ENCODE data around the gene TAMM41. TPM values are rescaled to one million over a fixed set of nuclear protein-coding genes. Genes with fewer than 3 reads are reported as not detected.
A peak's percentile ranks its signal among the peaks of the same experiment; 100 is the strongest.
"Not testable (repeated sequence)": the region's sequence is repeated elsewhere in the genome, so short reads cannot be mapped to it uniquely, and the experiment has no call there.

The TAMM41 gene
- total RNA-seq (25.7 TPM), polyA plus RNA-seq (10 to 100 TPM; 24.4 to 32.0 (median 26.0) TPM)

DNA sequence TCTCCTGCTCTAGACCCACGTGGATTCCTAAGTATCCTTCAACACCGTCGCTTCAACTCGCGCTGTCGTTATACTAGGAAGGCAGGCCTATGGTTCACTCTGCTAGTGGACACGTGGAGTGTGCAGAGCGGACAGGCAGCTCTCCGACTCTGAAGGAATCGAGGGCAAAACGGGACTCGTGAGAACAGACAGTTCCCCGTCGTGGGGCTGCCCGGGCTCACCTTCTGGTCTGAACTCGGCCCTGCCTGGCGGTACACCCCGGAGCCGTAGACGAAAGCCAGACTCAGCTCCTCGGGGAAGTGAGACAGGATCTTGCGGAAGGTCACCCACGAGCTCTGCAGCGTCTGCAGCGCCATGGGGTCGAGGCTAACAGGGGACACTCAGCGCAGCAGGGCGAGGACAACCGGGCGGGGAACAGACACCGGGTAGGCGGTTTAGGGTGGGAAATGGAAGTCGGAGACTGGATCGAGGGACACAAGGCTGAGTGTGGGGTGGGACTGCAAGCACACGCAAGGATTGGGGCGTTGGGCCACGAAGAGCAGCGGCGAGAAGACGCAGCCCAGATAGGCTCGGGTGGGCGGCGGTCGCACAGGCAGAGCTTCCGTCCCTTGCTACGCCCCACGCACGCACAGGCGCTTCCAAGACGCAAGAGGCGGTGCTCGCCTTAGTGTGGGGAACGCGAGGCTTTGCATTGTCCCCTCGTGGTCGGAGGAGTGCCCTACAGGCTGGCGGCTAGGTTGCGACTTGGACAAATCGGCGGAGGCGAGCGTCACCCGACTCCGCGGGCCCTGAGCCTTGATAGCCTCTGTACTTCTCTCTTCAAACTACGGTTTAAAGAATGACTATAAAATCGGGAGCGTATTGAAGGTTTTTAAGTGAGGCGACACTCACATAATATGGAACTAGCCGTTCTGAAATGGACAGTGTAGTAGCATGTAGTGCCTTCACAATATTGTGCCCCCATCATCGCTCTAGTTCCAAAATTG lies at the start of gene TAMM41:
Gene TAMM41, minus strand, starts transcription at position 605 of the 986 bp plus-strand sequence. Its CDS starts 249 bp downstream, at position 356.
- no peaks in the 10 kb centered on the region for H3K27me3 ChIP-seq (ENCODE audit: control insufficient read depth, insufficient read depth, low read length)
- peak within 1 kb of the TSS; percentile 95 for H3K4me3 ChIP-seq (ENCODE audit: low read depth, low read length)
- no peaks in the 10 kb centered on the region for H3K9me3 Mint-ChIP-seq
- H3K27ac ChIP-seq (ENCODE audit: insufficient read depth, low read length, poor library complexity, severe bottlenecking) = peak within 1 kb of the TSS; percentile 76
- H3K4me1 ChIP-seq (ENCODE audit: control insufficient read depth, insufficient read depth, low read length, poor library complexity, severe bottlenecking) = peaks cover 29% of the 10 kb centered on the region
- H3K27ac Mint-ChIP-seq = peak within 1 kb of the TSS; percentile 99
- H3K4me3 Mint-ChIP-seq = peak within 1 kb of the TSS; percentile 91 to 99 (median 98)
- H3K27me3 Mint-ChIP-seq = peaks cover 14% of the 10 kb centered on the region
- H3K4me1 Mint-ChIP-seq = peaks cover 13 to 56% (median 34%) of the 10 kb centered on the region in 4 donors
- H3K36me3 Mint-ChIP-seq = peaks cover 16% of the 10 kb centered on the region
- peaks cover 22% of the 10 kb centered on the region for H3K36me3 ChIP-seq (ENCODE audit: control insufficient read depth, insufficient read depth, low read length)
- no peaks in the 10 kb centered on the region for H3K9me3 ChIP-seq (ENCODE audit: control insufficient read depth in 2 of 2, low read length in 2 of 2)
- DNase-seq = peak; percentile 77 to 96 (median 86)
- peak; percentile 100 for ATAC-seq (ENCODE audit: low read depth in 2 of 2)

DNA sequence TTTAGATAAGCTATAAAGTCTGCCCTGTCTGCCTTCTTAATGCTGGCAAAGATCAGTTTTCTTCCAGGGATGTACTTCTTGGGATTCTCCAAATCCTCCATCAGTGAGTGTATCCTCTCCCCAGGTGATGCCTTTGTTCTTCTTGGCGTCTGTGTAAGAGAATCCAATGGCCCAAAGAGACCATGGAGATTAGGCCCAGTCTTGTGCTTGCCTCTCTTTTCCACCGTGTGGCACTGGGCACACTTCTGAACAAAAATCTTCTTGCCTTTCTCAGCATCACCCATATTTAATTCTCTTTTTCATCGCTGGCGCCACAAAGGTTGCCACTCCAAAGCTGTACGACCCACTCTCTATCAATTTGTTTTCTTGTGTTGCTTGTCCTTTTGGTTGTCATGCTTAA lies 32.2 kb upstream of the TAMM41 start:
- H3K36me3 ChIP-seq (ENCODE audit: control insufficient read depth, insufficient read depth, low read length) = no peaks in the 10 kb centered on the region
- Mint-ChIP-seq H3K4me3 (no peak overlapping the region), H3K27me3 (peaks cover 23% of the 10 kb centered on the region), H3K36me3 (no peaks in the 10 kb centered on the region), H3K27ac (no peak overlapping the region), H3K9me3 (peaks cover 0 to 3% (median 0%) of the 10 kb centered on the region in 7 donors), H3K4me1 (no peaks in the 10 kb centered on the region)
- H3K27ac ChIP-seq (ENCODE audit: insufficient read depth, low read length, poor library complexity, severe bottlenecking) = no peak overlapping the region
- H3K4me3 ChIP-seq (ENCODE audit: low read depth, low read length) = no peak overlapping the region
- no peaks in the 10 kb centered on the region for H3K4me1 ChIP-seq (ENCODE audit: control insufficient read depth, insufficient read depth, low read length, poor library complexity, severe bottlenecking)
- DNase-seq (peak in 1 of 3 donors; percentile 2), ATAC-seq (ENCODE audit: low read depth in 2 of 2) (no peak)
- peaks cover 3% of the 10 kb centered on the region for H3K27me3 ChIP-seq (ENCODE audit: control insufficient read depth, insufficient read depth, low read length)
- no peaks in the 10 kb centered on the region for H3K9me3 ChIP-seq (ENCODE audit: control insufficient read depth in 2 of 2, low read length in 2 of 2)

- not testable (repeated sequence) for H3K36me3 ChIP-seq (ENCODE audit: control insufficient read depth, insufficient read depth, low read length); H3K27me3 ChIP-seq (ENCODE audit: control insufficient read depth, insufficient read depth, low read length); H3K4me3 ChIP-seq (ENCODE audit: low read depth, low read length); H3K27ac ChIP-seq (ENCODE audit: insufficient read depth, low read length, poor library complexity, severe bottlenecking); H3K4me1 ChIP-seq (ENCODE audit: control insufficient read depth, insufficient read depth, low read length, poor library complexity, severe bottlenecking); H3K9me3 Mint-ChIP-seq; H3K4me3 Mint-ChIP-seq; H3K27ac Mint-ChIP-seq; ATAC-seq (ENCODE audit: low read depth in 2 of 2); H3K9me3 ChIP-seq (ENCODE audit: control insufficient read depth in 2 of 2, low read length in 2 of 2); H3K4me1 Mint-ChIP-seq; H3K36me3 Mint-ChIP-seq; DNase-seq
- peaks cover 24% of the 10 kb centered on the region for H3K27me3 Mint-ChIP-seq
Observed at GRCh38 chr3:11874707-11875106, 28.0 kb upstream of the TAMM41 start.

- not testable (repeated sequence) for H3K27ac Mint-ChIP-seq
Observed at GRCh38 chr3:11863739-11864138, 17.1 kb upstream of the TAMM41 start.

GRCh38 chr3:11862584-11862983 lies 15.9 kb upstream of the TAMM41 start:
- not testable (repeated sequence) for H3K4me3 Mint-ChIP-seq; H3K4me1 ChIP-seq (ENCODE audit: control insufficient read depth, insufficient read depth, low read length, poor library complexity, severe bottlenecking); H3K9me3 ChIP-seq (ENCODE audit: control insufficient read depth in 2 of 2, low read length in 2 of 2); H3K27ac ChIP-seq (ENCODE audit: insufficient read depth, low read length, poor library complexity, severe bottlenecking); H3K4me3 ChIP-seq (ENCODE audit: low read depth, low read length); H3K36me3 Mint-ChIP-seq; H3K36me3 ChIP-seq (ENCODE audit: control insufficient read depth, insufficient read depth, low read length); H3K27me3 ChIP-seq (ENCODE audit: control insufficient read depth, insufficient read depth, low read length); DNase-seq; H3K4me1 Mint-ChIP-seq; ATAC-seq (ENCODE audit: low read depth in 2 of 2); H3K27ac Mint-ChIP-seq
- H3K27me3 Mint-ChIP-seq = peaks cover 61% of the 10 kb centered on the region
- peaks cover 0 to 16% (median 3%) of the 10 kb centered on the region in 7 donors for H3K9me3 Mint-ChIP-seq

More at GRCh38 chr3:11863739-11864138, 17.1 kb upstream of the TAMM41 start:
- not testable (repeated sequence) for H3K36me3 Mint-ChIP-seq; ATAC-seq (ENCODE audit: low read depth in 2 of 2); DNase-seq; H3K4me3 Mint-ChIP-seq; H3K27ac ChIP-seq (ENCODE audit: insufficient read depth, low read length, poor library complexity, severe bottlenecking); H3K4me1 ChIP-seq (ENCODE audit: control insufficient read depth, insufficient read depth, low read length, poor library complexity, severe bottlenecking); H3K36me3 ChIP-seq (ENCODE audit: control insufficient read depth, insufficient read depth, low read length); H3K4me1 Mint-ChIP-seq; H3K9me3 ChIP-seq (ENCODE audit: control insufficient read depth in 2 of 2, low read length in 2 of 2); H3K27me3 ChIP-seq (ENCODE audit: control insufficient read depth, insufficient read depth, low read length); H3K4me3 ChIP-seq (ENCODE audit: low read depth, low read length)
- Mint-ChIP-seq H3K27me3 (peaks cover 61% of the 10 kb centered on the region), H3K9me3 (peaks cover 0 to 16% (median 3%) of the 10 kb centered on the region in 7 donors)

- not testable (repeated sequence) for H3K4me1 ChIP-seq (ENCODE audit: control insufficient read depth, insufficient read depth, low read length, poor library complexity, severe bottlenecking); H3K27me3 ChIP-seq (ENCODE audit: control insufficient read depth, insufficient read depth, low read length); H3K4me3 Mint-ChIP-seq; H3K36me3 Mint-ChIP-seq; H3K4me1 Mint-ChIP-seq; DNase-seq; H3K27ac ChIP-seq (ENCODE audit: insufficient read depth, low read length, poor library complexity, severe bottlenecking); H3K4me3 ChIP-seq (ENCODE audit: low read depth, low read length); H3K9me3 ChIP-seq (ENCODE audit: control insufficient read depth in 2 of 2, low read length in 2 of 2); H3K36me3 ChIP-seq (ENCODE audit: control insufficient read depth, insufficient read depth, low read length); ATAC-seq (ENCODE audit: low read depth in 2 of 2); H3K27ac Mint-ChIP-seq
- H3K9me3 Mint-ChIP-seq = peaks cover 0 to 16% (median 3%) of the 10 kb centered on the region in 7 donors
- peaks cover 58% of the 10 kb centered on the region for H3K27me3 Mint-ChIP-seq
Observed at GRCh38 chr3:11862145-11862544, 15.5 kb upstream of the TAMM41 start.

DNA sequence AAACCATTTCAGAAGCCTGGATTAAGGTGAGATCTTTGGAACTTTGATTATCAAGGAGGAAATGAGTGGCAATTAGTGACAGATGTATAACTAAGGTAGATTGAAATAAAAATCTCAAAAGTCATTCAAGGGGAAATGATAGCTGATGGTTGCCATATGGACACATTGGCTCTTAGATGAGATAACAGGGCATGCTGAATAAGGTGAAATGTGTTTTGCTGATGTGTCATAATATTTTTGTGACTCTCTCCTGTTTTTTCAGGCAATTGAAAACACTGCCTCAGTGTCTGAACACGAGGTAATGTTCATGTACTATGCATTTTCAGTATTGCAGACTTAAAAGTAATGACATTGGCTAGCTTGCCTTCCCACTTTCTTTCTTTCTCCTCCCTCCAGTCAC lies 13.5 kb upstream of the TAMM41 start:
- not testable (repeated sequence) for H3K27ac Mint-ChIP-seq; H3K36me3 Mint-ChIP-seq; DNase-seq; H3K9me3 ChIP-seq (ENCODE audit: control insufficient read depth in 2 of 2, low read length in 2 of 2); H3K27ac ChIP-seq (ENCODE audit: insufficient read depth, low read length, poor library complexity, severe bottlenecking); H3K36me3 ChIP-seq (ENCODE audit: control insufficient read depth, insufficient read depth, low read length); H3K4me3 ChIP-seq (ENCODE audit: low read depth, low read length); H3K4me1 Mint-ChIP-seq; H3K4me1 ChIP-seq (ENCODE audit: control insufficient read depth, insufficient read depth, low read length, poor library complexity, severe bottlenecking); H3K4me3 Mint-ChIP-seq; H3K27me3 ChIP-seq (ENCODE audit: control insufficient read depth, insufficient read depth, low read length); ATAC-seq (ENCODE audit: low read depth in 2 of 2)
- peaks cover 0 to 13% (median 5%) of the 10 kb centered on the region in 7 donors for H3K9me3 Mint-ChIP-seq
- H3K27me3 Mint-ChIP-seq = peaks cover 47% of the 10 kb centered on the region

All from CD4-positive, CD25-positive, alpha-beta regulatory T cell (primary cell).